ENCODE measurements around the gene CARD11. TPM values are rescaled to one million over a fixed set of nuclear protein-coding genes. Genes with fewer than 3 reads are reported as not detected.

Gene CARD11
- total and polyA plus RNA-seq, 12 donors, result 0.61 to 19.3 (median 2.7) TPM

- H3K9me3 ChIP-seq (replicated peaks in 1 of 3), result no peaks in the 10 kb centered on the region
- intact Hi-C loops (cut with DNase I), result no loop called here
- H3K27ac ChIP-seq, result no peak overlapping the region
- H3K27me3 ChIP-seq, result no peaks in the 10 kb centered on the region
- TF ChIP-seq CTCF (IDR thresholded peaks at IDR 0.05), result no peak
- no peak for TF ChIP-seq POLR2A (IDR thresholded peaks at IDR 0.05)
- H3K36me3 ChIP-seq (replicated peaks in 1 of 2), result no peaks in the 10 kb centered on the region
- no peak overlapping the region for H3K4me3 ChIP-seq
- no peak for DNase-seq
- H3K4me1 ChIP-seq (replicated peaks in 1 of 2), result no peaks in the 10 kb centered on the region
- 87 to 92% (median 88%) methylated on average over 11 of the region's 11 CpGs for WGBS, 4 donors
Measured at GRCh38 chr7:2982401-2982800, 61.3 kb downstream of the CARD11 start.

GRCh38 chr7:2981103-2981480, 62.6 kb downstream of the CARD11 start:
- DNase-seq, result no peak
- no peaks in the 10 kb centered on the region for H3K27me3 ChIP-seq
- no peak for TF ChIP-seq POLR2A (IDR thresholded peaks at IDR 0.05)
- no peak for TF ChIP-seq CTCF (IDR thresholded peaks at IDR 0.05)
- H3K4me3 ChIP-seq, result no peak overlapping the region
- no peaks in the 10 kb centered on the region for H3K9me3 ChIP-seq (replicated peaks in 1 of 3)
- H3K36me3 ChIP-seq (replicated peaks in 1 of 2), result no peaks in the 10 kb centered on the region
- H3K27ac ChIP-seq, result peak overlapping the region in 1 of 5 donors; percentile 34
- H3K4me1 ChIP-seq (replicated peaks in 1 of 2), result no peaks in the 10 kb centered on the region
- 73 to 88% (median 83%) methylated on average over 8 of the region's 8 CpGs for WGBS, 4 donors
- intact Hi-C loops (cut with DNase I), result no loop called here

GRCh38 chr7:2980401-2981102, 63.1 kb downstream of the CARD11 start:
- 63 to 71% (median 68%) methylated on average over 25 to 27 of the region's 27 CpGs for WGBS, 4 donors
- intact Hi-C loops (cut with DNase I), result no loop called here
- TF ChIP-seq POLR2A (IDR thresholded peaks at IDR 0.05), result no peak
- no peak for TF ChIP-seq CTCF (IDR thresholded peaks at IDR 0.05)
- H3K36me3 ChIP-seq (replicated peaks in 1 of 2), result no peaks in the 10 kb centered on the region
- H3K27me3 ChIP-seq, result no peaks in the 10 kb centered on the region
- peak overlapping the region in 1 of 5 donors; percentile 49 for H3K27ac ChIP-seq
- no peak overlapping the region for H3K4me3 ChIP-seq
- no peaks in the 10 kb centered on the region for H3K4me1 ChIP-seq (replicated peaks in 1 of 2)
- H3K9me3 ChIP-seq (replicated peaks in 1 of 3), result no peaks in the 10 kb centered on the region
- DNase-seq, result peak in 4 of 7 donors; percentile 19 to 45 (median 33)

- Histone ChIP-seq H3K27ac (peak overlapping the region in 1 of 5 donors; percentile 49), H3K9me3 (replicated peaks in 1 of 3) (no peaks in the 10 kb centered on the region), H3K4me3 (no peak overlapping the region), H3K27me3 (no peaks in the 10 kb centered on the region), H3K4me1 (replicated peaks in 1 of 2) (no peaks in the 10 kb centered on the region), H3K36me3 (replicated peaks in 1 of 2) (no peaks in the 10 kb centered on the region)
- no peak for TF ChIP-seq POLR2A (IDR thresholded peaks at IDR 0.05)
- TF ChIP-seq CTCF (IDR thresholded peaks at IDR 0.05), result no peak
- 66 to 78% (median 68%) methylated on average over 6 to 13 of the region's 13 CpGs for WGBS, 4 donors
- intact Hi-C loops (cut with DNase I), result no loop called here
- peak in 1 of 7 donors; percentile 9 for DNase-seq
Measured at GRCh38 chr7:2979951-2980350, 63.7 kb downstream of the CARD11 start.
